ENCODE results near the gene NOS2.
A peak's percentile ranks its signal among the peaks of the same experiment; 100 is the strongest.
"Not testable (repeated sequence)": the region's sequence is repeated elsewhere in the genome, so short reads cannot be mapped to it uniquely, and the experiment has no call there.

Gene NOS2

DNA sequence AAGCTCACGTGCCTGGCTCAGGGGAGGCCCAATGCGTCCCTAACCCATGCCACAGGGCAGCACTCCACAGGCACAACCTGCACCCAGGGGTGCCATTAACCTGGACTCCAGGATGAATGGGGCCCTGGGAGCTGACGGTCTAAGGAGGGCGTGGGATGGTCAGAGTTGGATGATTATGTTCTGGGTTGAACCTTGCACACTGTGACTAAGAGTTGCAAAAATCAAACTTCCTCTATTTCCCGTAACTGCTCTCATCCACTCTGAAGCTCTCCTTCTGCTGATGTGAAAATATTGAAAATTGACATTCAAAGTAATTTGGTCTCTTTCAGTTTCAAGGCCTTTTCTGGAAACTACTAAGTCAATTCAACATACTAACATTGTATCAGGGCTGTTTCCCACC, 54.0 kb downstream of the NOS2 start:
- H4K8ac ChIP-seq (ENCODE audit: low read length); H3K9me3 ChIP-seq (ENCODE audit: control insufficient read depth, low read length); H2BK120ac ChIP-seq (ENCODE audit: low read depth, low read length); H2BK5ac ChIP-seq (ENCODE audit: low read depth, low read length, poor library complexity, severe bottlenecking); H3K79me1 ChIP-seq (replicated peaks; ENCODE audit: low read length, poor library complexity, severe bottlenecking); H4K91ac ChIP-seq (ENCODE audit: low read length); H3K23ac ChIP-seq (ENCODE audit: low read length in 2 of 2); H3K4ac ChIP-seq (ENCODE audit: low read depth in 1 of 2, low read length in 2 of 2); H3K18ac ChIP-seq (ENCODE audit: low read depth in 1 of 2, low read length in 2 of 2); H3K14ac ChIP-seq (ENCODE audit: low read length in 2 of 2); H3K4me1 ChIP-seq (ENCODE audit: control insufficient read depth, insufficient read depth, low read depth, low read length); H3K36me3 ChIP-seq (ENCODE audit: control insufficient read depth in 1 of 2, insufficient read depth in 2 of 2, low read depth in 1 of 2, low read length in 2 of 2); DNase-seq; H3K27ac ChIP-seq (ENCODE audit: low read length, poor library complexity, severe bottlenecking); H3K9ac ChIP-seq (ENCODE audit: low read length); H3K4me2 ChIP-seq (ENCODE audit: low read length, poor library complexity, severe bottlenecking); H2BK12ac ChIP-seq (ENCODE audit: low read length in 2 of 2); H2BK15ac ChIP-seq (ENCODE audit: low read depth, poor library complexity, severe bottlenecking); H2AFZ ChIP-seq (ENCODE audit: low read depth, low read length); H2AK5ac ChIP-seq (ENCODE audit: low read length, severe bottlenecking); H3K4me3 ChIP-seq (ENCODE audit: insufficient read depth in 1 of 2, low read depth in 1 of 2, low read length in 2 of 2); H3K27me3 ChIP-seq (ENCODE audit: control insufficient read depth in 1 of 2, insufficient read depth in 1 of 2, low read length in 2 of 2): not testable (repeated sequence)
- no CpG with 5 or more reads among the region's 5 CpGs for WGBS

DNA sequence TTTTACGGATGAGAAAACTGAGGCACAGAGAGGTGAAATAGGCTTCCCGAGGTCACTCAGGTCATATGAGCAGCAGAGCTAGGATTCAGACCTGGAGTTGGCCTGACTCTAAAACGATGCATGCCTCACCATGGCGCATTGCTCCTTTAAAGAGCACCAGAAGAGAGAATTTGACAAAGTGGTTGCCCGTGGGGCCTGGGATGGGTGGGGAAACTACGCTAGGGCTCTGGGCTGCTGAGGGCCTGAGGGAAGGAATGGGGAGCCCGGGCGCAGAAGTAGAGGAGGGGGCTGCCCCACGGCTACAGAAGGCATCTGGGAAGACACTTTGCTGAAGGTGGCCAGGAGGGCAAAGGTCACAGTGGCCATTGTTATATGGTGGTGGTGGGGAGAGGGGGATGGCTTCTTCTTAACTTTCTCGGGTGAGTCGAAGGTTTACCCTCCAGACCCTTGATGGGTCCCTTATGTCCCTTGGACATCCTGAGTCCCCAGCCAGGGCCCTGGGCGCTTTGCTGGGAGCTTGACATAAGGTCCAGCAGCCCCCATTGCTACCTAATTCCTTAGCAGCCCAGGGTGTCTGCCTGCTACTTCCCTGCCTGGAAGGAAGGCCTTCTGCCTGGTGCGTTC, 55.0 kb downstream of the NOS2 start:
- 86% methylated on average over 11 of the region's 13 CpGs for WGBS
- not testable (repeated sequence) for H2BK5ac ChIP-seq (ENCODE audit: low read depth, low read length, poor library complexity, severe bottlenecking); H3K23ac ChIP-seq (ENCODE audit: low read length in 2 of 2); H3K18ac ChIP-seq (ENCODE audit: low read depth in 1 of 2, low read length in 2 of 2); H2BK15ac ChIP-seq (ENCODE audit: low read depth, poor library complexity, severe bottlenecking); H4K8ac ChIP-seq (ENCODE audit: low read length); H3K36me3 ChIP-seq (ENCODE audit: control insufficient read depth in 1 of 2, insufficient read depth in 2 of 2, low read depth in 1 of 2, low read length in 2 of 2); H2BK120ac ChIP-seq (ENCODE audit: low read depth, low read length); H2AFZ ChIP-seq (ENCODE audit: low read depth, low read length); H2BK12ac ChIP-seq (ENCODE audit: low read length in 2 of 2); H3K9me3 ChIP-seq (ENCODE audit: control insufficient read depth, low read length); H3K4me3 ChIP-seq (ENCODE audit: insufficient read depth in 1 of 2, low read depth in 1 of 2, low read length in 2 of 2); H3K9ac ChIP-seq (ENCODE audit: low read length); H3K79me1 ChIP-seq (replicated peaks; ENCODE audit: low read length, poor library complexity, severe bottlenecking); H3K4me2 ChIP-seq (ENCODE audit: low read length, poor library complexity, severe bottlenecking); H2AK5ac ChIP-seq (ENCODE audit: low read length, severe bottlenecking); H4K91ac ChIP-seq (ENCODE audit: low read length); H3K4me1 ChIP-seq (ENCODE audit: control insufficient read depth, insufficient read depth, low read depth, low read length); DNase-seq; H3K4ac ChIP-seq (ENCODE audit: low read depth in 1 of 2, low read length in 2 of 2); H3K14ac ChIP-seq (ENCODE audit: low read length in 2 of 2); H3K27me3 ChIP-seq (ENCODE audit: control insufficient read depth in 1 of 2, insufficient read depth in 1 of 2, low read length in 2 of 2); H3K27ac ChIP-seq (ENCODE audit: low read length, poor library complexity, severe bottlenecking)

DNA sequence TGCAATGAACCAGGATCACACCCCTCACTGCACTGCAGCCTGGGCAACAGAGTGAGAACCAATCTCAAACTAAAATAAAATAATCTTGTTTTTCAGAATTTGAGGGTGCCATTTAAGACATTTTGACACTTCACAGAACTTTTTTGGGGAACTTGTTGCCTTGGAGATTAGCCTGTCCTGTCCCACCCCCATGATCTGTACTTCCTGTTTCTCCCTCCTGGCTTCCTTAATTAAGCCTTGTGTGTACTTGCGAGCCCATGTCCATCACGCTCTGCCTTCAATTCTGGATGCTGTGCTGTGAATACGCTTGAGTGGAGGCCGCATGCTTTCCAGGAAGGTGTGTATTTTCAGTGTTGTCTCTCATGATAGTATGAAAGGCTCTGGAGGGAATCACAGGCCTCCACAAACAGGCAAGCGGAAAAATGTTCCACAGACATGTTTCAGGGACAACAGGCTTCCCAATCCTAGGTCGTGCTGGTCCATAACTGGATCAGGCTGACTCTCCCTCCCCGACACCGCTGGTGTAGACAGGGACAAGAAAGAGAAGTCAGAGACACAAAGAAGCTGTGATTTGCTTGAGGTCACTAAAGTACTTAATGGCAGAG, 56.9 kb downstream of the NOS2 start:
- H4K91ac ChIP-seq (ENCODE audit: low read length), result no peak overlapping the region
- no peak for DNase-seq
- 76% methylated on average over 8 of the region's 8 CpGs for WGBS
- H3K79me1 ChIP-seq (replicated peaks; ENCODE audit: low read length, poor library complexity, severe bottlenecking), result no peaks in the 10 kb centered on the region
- H2BK15ac ChIP-seq (ENCODE audit: low read depth, poor library complexity, severe bottlenecking), result no peak overlapping the region
- H3K27me3 ChIP-seq (ENCODE audit: control insufficient read depth in 1 of 2, insufficient read depth in 1 of 2, low read length in 2 of 2), result peaks cover 0 to 5% of the 10 kb centered on the region in 2 experiments
- no peak overlapping the region for H4K8ac ChIP-seq (ENCODE audit: low read length)
- H2AFZ ChIP-seq (ENCODE audit: low read depth, low read length), result no peak overlapping the region
- H2BK12ac ChIP-seq (ENCODE audit: low read length in 2 of 2), result no peak overlapping the region
- no peak overlapping the region for H3K4me2 ChIP-seq (ENCODE audit: low read length, poor library complexity, severe bottlenecking)
- H3K4me3 ChIP-seq (ENCODE audit: insufficient read depth in 1 of 2, low read depth in 1 of 2, low read length in 2 of 2), result no peak overlapping the region
- H3K36me3 ChIP-seq (ENCODE audit: control insufficient read depth in 1 of 2, insufficient read depth in 2 of 2, low read depth in 1 of 2, low read length in 2 of 2), result no peaks in the 10 kb centered on the region
- no peaks in the 10 kb centered on the region for H3K9me3 ChIP-seq (ENCODE audit: control insufficient read depth, low read length)
- no peak overlapping the region for H2BK5ac ChIP-seq (ENCODE audit: low read depth, low read length, poor library complexity, severe bottlenecking)
- no peak overlapping the region for H3K23ac ChIP-seq (ENCODE audit: low read length in 2 of 2)
- no peak overlapping the region for H3K4ac ChIP-seq (ENCODE audit: low read depth in 1 of 2, low read length in 2 of 2)
- H3K27ac ChIP-seq (ENCODE audit: low read length, poor library complexity, severe bottlenecking), result no peak overlapping the region
- H2AK5ac ChIP-seq (ENCODE audit: low read length, severe bottlenecking), result no peak overlapping the region
- no peaks in the 10 kb centered on the region for H3K4me1 ChIP-seq (ENCODE audit: control insufficient read depth, insufficient read depth, low read depth, low read length)
- H3K18ac ChIP-seq (ENCODE audit: low read depth in 1 of 2, low read length in 2 of 2), result no peak overlapping the region
- H3K14ac ChIP-seq (ENCODE audit: low read length in 2 of 2), result no peak overlapping the region
- H2BK120ac ChIP-seq (ENCODE audit: low read depth, low read length), result no peak overlapping the region
- no peak overlapping the region for H3K9ac ChIP-seq (ENCODE audit: low read length)

DNA sequence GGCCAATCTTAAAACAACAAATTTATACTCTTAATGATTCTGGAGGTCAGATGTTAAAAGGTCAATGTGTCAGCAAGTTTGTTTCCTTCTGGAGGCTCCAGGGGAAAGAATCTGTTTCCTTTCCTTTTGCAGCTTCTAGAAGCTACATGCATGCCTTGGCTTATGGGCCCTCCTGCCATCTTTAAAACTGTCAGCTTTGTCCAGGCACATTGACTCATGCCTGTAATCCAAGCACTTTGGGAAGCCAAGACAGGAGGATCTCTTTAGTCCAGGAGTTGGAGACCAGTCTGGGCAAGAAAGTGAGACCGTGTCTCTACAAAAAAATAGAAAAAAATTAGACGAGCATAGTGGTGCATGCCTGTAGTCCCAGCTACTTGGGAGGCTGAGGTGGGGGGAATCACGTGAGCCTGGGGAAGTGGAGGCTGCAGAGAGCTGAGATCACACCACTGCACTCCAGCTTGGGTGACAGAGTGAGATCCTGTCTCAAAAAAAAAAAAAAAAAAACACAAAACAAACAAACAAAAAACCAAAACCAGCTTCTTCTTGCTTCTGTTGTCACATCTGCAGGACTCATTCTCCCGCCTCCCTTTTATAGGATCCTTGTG, 58.3 kb downstream of the NOS2 start:
- Histone ChIP-seq H2BK120ac (ENCODE audit: low read depth, low read length) (no peak overlapping the region), H3K27ac (ENCODE audit: low read length, poor library complexity, severe bottlenecking) (no peak overlapping the region), H3K14ac (ENCODE audit: low read length in 2 of 2) (no peak overlapping the region), H3K18ac (ENCODE audit: low read depth in 1 of 2, low read length in 2 of 2) (no peak overlapping the region), H3K4me3 (ENCODE audit: insufficient read depth in 1 of 2, low read depth in 1 of 2, low read length in 2 of 2) (peak overlapping the region in 1 of 2 experiments; percentile 54), H3K36me3 (ENCODE audit: control insufficient read depth in 1 of 2, insufficient read depth in 2 of 2, low read depth in 1 of 2, low read length in 2 of 2) (no peaks in the 10 kb centered on the region), H3K4ac (ENCODE audit: low read depth in 1 of 2, low read length in 2 of 2) (no peak overlapping the region), H2BK5ac (ENCODE audit: low read depth, low read length, poor library complexity, severe bottlenecking) (no peak overlapping the region), H3K9ac (ENCODE audit: low read length) (peak overlapping the region; percentile 59), H4K8ac (ENCODE audit: low read length) (no peak overlapping the region), H3K4me1 (ENCODE audit: control insufficient read depth, insufficient read depth, low read depth, low read length) (no peaks in the 10 kb centered on the region), H2AK5ac (ENCODE audit: low read length, severe bottlenecking) (no peak overlapping the region), H3K9me3 (ENCODE audit: control insufficient read depth, low read length) (no peaks in the 10 kb centered on the region), H4K91ac (ENCODE audit: low read length) (no peak overlapping the region), H3K79me1 (replicated peaks; ENCODE audit: low read length, poor library complexity, severe bottlenecking) (no peaks in the 10 kb centered on the region), H2BK12ac (ENCODE audit: low read length in 2 of 2) (no peak overlapping the region), H2AFZ (ENCODE audit: low read depth, low read length) (no peak overlapping the region), H2BK15ac (ENCODE audit: low read depth, poor library complexity, severe bottlenecking) (no peak overlapping the region), H3K4me2 (ENCODE audit: low read length, poor library complexity, severe bottlenecking) (no peak overlapping the region), H3K23ac (ENCODE audit: low read length in 2 of 2) (no peak overlapping the region), H3K27me3 (ENCODE audit: control insufficient read depth in 1 of 2, insufficient read depth in 1 of 2, low read length in 2 of 2) (peaks cover 0 to 5% of the 10 kb centered on the region in 2 experiments)
- DNase-seq, result no peak
- WGBS, result 79% methylated on average over 4 of the region's 4 CpGs
